Measurements from ENCODE around the gene MTURN.

Gene MTURN

DNA sequence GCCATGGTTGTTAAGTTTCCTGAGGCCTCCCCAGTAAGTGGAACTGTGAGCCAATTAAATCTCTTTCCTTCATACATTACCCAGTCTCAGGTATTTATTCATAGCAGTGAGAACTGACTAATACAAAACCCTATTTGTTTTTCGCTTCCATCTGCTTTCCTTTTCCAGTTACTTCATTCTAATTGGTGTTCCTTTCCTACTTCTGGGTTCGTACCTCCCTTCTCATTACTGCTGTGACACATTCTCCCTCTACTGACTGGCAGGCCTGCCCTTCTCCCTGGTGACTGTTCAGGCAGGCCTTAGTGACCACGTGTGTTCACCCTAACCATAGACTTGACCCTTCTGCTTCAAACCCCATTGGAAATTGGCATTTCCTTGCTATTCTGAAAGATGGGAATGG lies 37.7 kb downstream of the MTURN start:
- DNase-seq (ENCODE audit: low spot score): no peak
- Histone ChIP-seq H3K27ac (peak overlapping the region; percentile 88 to 93), H3K4me3 (no peak overlapping the region)
- TF ChIP-seq, protein P1, sequence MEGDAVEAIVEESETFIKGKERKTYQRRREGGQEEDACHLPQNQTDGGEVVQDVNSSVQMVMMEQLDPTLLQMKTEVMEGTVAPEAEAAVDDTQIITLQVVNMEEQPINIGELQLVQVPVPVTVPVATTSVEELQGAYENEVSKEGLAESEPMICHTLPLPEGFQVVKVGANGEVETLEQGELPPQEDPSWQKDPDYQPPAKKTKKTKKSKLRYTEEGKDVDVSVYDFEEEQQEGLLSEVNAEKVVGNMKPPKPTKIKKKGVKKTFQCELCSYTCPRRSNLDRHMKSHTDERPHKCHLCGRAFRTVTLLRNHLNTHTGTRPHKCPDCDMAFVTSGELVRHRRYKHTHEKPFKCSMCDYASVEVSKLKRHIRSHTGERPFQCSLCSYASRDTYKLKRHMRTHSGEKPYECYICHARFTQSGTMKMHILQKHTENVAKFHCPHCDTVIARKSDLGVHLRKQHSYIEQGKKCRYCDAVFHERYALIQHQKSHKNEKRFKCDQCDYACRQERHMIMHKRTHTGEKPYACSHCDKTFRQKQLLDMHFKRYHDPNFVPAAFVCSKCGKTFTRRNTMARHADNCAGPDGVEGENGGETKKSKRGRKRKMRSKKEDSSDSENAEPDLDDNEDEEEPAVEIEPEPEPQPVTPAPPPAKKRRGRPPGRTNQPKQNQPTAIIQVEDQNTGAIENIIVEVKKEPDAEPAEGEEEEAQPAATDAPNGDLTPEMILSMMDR (IDR thresholded peaks at IDR 0.05): no peak

DNA sequence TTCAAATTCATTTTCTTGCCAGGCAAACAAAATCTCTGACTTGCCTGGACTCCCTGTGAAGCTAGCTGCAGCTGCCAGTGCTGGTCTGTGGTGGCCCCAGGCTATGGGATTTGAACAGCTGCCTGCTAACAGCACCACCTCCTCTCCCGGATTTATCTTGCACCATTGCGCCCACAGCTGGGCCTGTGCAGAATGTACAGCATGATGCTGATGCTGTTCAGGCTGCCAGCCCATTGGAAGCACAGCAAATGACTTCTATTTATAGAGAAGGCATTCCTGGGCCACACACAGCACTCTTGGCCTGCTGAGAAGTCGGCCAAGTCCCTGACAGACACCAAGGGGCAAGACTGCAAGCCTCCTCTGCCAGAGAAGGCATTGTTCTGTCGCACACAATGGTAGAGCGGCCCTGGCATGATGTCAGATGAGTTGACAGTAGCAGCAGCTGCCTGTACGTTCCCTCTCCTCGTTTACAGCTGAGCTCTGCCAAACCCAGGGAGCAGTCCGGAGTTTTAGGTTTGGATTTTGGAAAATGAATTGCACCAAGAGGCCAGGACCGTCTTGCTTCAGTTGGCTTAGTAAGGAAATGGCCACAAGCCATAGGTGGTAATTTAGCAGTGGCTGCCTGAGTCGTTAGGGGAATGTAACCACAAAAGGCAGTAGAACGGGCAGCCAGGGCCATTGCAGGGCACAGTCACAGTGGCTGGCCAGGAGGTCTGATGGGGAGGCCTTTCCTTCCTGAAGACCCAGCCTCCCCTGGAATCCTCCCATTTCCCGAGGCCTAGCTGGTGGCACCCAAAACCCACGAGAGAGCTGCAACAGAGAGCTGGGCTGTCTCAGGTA lies 38.5 kb downstream of the MTURN start:
- peak; percentile 89 for DNase-seq (ENCODE audit: low spot score)
- H3K4me3 ChIP-seq: peak overlapping the region; percentile 47

DNA sequence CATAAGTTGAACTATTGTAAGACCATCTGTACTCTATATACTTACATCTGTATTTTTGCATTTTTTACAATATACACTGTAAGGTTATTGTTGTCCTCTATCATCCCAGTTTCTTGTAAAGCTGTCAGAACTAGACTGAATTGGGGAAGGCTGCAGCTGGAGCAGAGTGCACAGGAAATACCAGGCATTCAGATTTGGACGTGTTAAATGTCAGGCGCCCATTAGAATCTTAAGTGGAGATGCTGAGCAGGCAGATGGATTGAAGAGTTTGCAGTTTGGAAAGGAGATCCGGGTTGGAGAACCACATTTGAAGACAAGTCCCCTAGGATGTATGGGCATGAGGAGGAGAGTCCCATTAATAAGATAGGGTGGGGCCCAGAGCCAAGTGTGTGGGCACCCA lies 40.4 kb downstream of the MTURN start:
- DNase-seq (ENCODE audit: low spot score): no peak
- TF ChIP-seq, protein P1 (IDR thresholded peaks at IDR 0.05): no peak
- Histone ChIP-seq H3K4me3 (no peak overlapping the region), H3K27ac (peak overlapping the region; percentile 3 to 93)

More for the DNA sequence above, 38.5 kb downstream of the MTURN start:
- peak overlapping the region; percentile 88 to 93 for H3K27ac ChIP-seq
- TF ChIP-seq, protein P1 (IDR thresholded peaks at IDR 0.05): no peak

DNA sequence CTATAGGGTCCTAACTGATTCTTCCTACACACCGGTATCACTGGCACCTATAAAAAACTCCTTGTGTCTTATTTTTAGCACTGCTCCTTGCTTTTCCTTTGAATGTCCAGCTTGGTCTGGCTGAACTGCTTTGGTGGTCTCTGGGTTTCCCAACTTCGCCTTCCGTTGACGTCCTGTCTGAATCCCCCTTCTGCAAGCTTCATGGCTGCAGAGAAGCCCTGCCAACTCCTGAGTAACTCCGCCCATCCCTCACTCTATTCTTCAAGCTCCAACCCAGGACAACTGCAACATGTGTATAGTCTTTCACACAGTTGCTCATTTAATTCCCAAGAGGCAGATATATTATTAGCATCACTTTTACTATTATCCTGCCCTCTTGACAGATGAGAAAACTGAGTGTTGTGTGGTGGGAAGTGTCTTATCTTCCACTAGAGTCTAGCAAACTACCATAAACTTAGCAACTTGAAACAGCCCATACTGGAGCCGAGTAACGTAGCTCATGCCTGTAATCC lies 40.9 kb downstream of the MTURN start:
- H3K4me3 ChIP-seq: no peak overlapping the region
- H3K27ac ChIP-seq: peak overlapping the region; percentile 3 to 93
- TF ChIP-seq, protein P1 (IDR thresholded peaks at IDR 0.05): no peak
- DNase-seq (ENCODE audit: low spot score): no peak

DNA sequence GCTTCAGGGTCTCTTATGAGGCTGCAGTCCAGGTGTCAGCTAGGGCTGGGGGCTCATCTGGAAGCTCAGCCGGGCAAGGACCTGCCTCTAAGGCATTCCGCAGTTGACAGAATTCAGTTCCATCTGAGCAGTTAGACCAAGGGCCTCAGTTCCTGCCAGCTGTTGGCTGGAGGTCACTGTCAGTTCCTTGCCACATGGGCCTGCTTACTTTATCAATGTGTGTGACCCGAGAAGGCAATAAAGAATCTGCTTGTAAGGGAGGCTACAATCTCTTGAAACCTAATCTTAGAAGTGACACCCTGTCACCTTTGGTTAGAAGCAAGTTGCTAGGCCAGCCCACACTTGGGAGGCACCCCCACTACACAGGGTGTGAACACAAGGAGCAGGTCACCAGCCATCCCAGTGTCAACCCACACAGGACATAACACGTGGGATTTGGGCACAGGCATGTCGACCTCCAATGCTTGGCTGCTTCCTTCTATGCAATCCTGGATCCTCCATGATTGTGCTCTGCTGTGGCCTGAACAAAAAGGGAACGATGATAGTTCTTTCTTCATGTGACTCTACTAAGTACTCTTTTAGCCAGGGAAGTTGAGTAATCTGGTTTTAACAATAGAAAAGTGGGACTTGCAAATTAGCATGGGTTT lies 41.8 kb downstream of the MTURN start:
- TF ChIP-seq, protein P1 (IDR thresholded peaks at IDR 0.05): no peak
- Histone ChIP-seq H3K4me3 (no peak overlapping the region), H3K27ac (peak overlapping the region in 1 of 2 donors; percentile 26)
- no peak for DNase-seq (ENCODE audit: low spot score)

DNA sequence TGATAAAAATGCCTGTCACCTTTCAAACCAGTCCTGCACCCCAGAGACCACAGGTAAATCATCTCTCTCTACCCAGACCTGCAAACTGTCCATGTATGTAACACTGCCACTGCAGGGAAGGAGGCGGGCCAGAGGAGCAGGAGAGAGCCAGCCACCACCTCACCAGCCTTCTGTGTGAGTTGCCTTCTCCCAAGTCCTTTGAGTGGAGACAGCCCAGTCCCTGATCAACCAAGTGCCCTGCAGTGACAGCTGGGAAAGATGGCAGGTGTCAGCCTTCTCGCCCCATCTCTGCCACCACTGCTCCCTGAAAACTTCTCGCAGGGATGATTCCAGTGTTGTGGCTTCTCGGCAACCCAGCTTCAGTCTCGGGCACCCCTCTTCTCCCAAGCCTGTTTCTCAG lies 42.4 kb downstream of the MTURN start:
- TF ChIP-seq, protein P1 (IDR thresholded peaks at IDR 0.05): no peak
- Histone ChIP-seq H3K4me3 (no peak overlapping the region), H3K27ac (peak overlapping the region in 1 of 2 donors; percentile 17)
- no peak for DNase-seq (ENCODE audit: low spot score)

All from coronary artery (tissue), 2 donors.